ENCODE results near the gene UCKL1. TPM values are rescaled to one million over a fixed set of nuclear protein-coding genes. Genes with fewer than 3 reads are reported as not detected.

UCKL1 gene
- total and polyA plus RNA-seq, 5 experiments from 2014 or later, result 19.8 to 50.9 (median 28.3) TPM

DNA sequence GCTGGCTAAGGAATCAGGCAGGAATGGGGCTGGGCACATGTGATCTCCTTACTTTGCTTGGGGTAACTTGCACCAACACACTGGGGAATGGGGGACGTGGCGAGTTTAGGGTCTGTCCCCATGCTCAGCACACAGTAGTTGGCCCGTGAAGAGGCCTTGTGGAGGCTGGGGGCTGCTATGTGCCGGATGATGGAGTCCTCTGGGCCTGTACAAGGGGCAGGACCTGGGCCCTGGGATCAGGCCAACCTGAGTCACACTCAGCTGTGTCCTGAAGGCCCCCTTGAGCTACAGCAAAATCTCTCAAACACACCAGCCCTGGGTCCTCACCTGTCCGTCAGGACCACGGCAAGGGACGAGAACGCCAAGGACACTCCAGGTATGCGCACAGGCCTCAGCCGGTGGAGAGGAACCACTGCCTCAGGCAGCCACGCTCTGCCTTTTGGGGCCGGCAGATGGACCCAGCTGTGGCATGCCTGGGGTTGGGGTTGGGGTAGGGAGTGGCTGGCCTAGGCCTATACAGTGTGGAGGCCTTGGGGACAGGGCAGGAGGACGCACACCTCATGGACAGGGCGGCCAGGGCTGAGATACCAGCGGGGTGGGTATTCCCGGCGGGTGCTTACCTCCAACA lies 11.1 kb downstream of the UCKL1 start:
- H3K27ac Mint-ChIP-seq, result peak overlapping the region in 6 of 10 donors; percentile 15 to 67 (median 54)
- peaks cover 0 to 14% (median 0%) of the 10 kb centered on the region in 3 donors for H3K36me3 Mint-ChIP-seq
- no peak for ATAC-seq
- peaks cover 32 to 68% (median 50%) of the 10 kb centered on the region in 4 donors for H3K4me1 Mint-ChIP-seq
- DNase-seq, result peak in 1 of 10 donors; percentile 41
- H3K9me3 Mint-ChIP-seq, result peaks cover 0 to 2% (median 0%) of the 10 kb centered on the region in 9 donors
- POLR2A ChIA-PET, result no interaction called here
- H3K27me3 Mint-ChIP-seq, result no peaks in the 10 kb centered on the region
- peak overlapping the region in 2 of 10 donors; percentile 6 to 7 for H3K4me3 Mint-ChIP-seq

DNA sequence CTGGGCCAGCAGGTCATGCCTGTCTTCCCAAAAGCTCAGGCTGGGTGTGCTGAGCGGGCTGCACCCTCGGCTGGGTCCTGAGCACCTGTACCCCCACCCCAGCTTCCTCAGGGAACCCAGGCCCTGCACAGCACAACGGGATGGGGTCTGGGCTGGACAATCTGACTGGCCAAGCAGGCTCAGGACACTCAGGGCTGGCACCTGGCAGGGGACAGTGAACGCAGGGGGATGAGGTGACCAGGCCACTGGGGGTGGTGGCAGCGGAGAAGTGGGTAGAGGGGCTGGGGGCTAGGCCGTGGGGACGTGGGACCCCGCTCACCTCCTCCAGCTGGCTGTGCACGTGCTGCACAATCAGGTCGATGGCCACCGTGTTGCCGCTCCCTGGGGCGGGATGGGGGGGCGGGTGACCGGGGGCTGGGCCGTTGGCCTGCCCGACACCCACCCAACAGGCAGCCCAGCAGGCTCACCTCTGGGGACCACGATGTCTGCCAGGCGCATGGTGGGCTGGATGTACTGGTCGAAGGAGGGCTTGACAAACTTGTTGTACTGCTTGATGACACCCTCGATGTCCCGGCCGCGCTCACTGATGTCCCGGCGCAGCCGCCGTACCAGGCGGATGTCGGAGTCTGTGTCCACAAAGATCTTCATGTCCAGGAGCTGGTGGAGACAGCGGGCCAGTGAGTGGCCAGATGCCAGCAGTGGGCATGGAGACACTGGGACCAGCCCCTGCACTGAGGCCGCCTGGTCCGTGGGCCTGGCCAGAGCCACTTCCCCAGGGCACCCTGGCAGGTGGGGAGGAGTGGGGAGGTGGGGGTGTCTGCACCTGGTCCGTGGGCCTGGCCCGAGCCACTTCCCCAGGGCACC lies 11.9 kb downstream of the UCKL1 start:
- peak in 1 of 10 donors; percentile 60 for DNase-seq
- H3K9me3 Mint-ChIP-seq, result peaks cover 0 to 2% (median 0%) of the 10 kb centered on the region in 9 donors
- no peak for ATAC-seq
- POLR2A ChIA-PET, result interaction anchor here (0.7 kb wide), 1 partner anchor 50 kb away, joined by 3 read pairs; no protein-coding TSS in a partner anchor
- H3K36me3 Mint-ChIP-seq, result peaks cover 0 to 17% (median 0%) of the 10 kb centered on the region in 3 donors
- peak overlapping the region in 1 of 10 donors; percentile 66 for H3K27ac Mint-ChIP-seq
- no peaks in the 10 kb centered on the region for H3K27me3 Mint-ChIP-seq
- peaks cover 27 to 61% (median 45%) of the 10 kb centered on the region in 4 donors for H3K4me1 Mint-ChIP-seq
- H3K4me3 Mint-ChIP-seq, result peak overlapping the region in 1 of 10 donors; percentile 14

DNA sequence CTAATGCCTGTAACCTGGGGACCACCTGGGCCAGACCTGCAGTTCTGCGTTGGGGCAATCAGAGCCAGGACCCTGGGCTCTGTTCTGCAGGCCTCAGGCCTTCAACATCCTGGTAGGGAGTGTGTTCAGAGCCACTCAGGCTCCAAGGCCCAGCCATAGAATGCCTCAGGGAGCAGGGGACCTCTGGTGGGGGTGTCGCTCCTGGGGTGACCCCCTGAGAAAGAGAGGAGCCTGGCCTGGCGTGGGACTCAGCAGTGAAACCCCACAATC lies 12.5 kb downstream of the UCKL1 start:
- H3K9me3 Mint-ChIP-seq, result peaks cover 0 to 2% (median 0%) of the 10 kb centered on the region in 9 donors
- H3K4me3 Mint-ChIP-seq, result no peak overlapping the region
- H3K36me3 Mint-ChIP-seq, result peaks cover 0 to 17% (median 0%) of the 10 kb centered on the region in 3 donors
- H3K4me1 Mint-ChIP-seq, result peaks cover 22 to 56% (median 40%) of the 10 kb centered on the region in 4 donors
- DNase-seq, result peak in 1 of 10 donors; percentile 45
- POLR2A ChIA-PET, result interaction anchor here (0.7 to 1.4 kb wide), 3 partner anchors 37 to 50 kb away, joined by 3 to 5 read pairs (median 3); partner anchors contain the start of gene PRPF6
- no peak overlapping the region for H3K27ac Mint-ChIP-seq
- no peaks in the 10 kb centered on the region for H3K27me3 Mint-ChIP-seq
- no peak for ATAC-seq

DNA sequence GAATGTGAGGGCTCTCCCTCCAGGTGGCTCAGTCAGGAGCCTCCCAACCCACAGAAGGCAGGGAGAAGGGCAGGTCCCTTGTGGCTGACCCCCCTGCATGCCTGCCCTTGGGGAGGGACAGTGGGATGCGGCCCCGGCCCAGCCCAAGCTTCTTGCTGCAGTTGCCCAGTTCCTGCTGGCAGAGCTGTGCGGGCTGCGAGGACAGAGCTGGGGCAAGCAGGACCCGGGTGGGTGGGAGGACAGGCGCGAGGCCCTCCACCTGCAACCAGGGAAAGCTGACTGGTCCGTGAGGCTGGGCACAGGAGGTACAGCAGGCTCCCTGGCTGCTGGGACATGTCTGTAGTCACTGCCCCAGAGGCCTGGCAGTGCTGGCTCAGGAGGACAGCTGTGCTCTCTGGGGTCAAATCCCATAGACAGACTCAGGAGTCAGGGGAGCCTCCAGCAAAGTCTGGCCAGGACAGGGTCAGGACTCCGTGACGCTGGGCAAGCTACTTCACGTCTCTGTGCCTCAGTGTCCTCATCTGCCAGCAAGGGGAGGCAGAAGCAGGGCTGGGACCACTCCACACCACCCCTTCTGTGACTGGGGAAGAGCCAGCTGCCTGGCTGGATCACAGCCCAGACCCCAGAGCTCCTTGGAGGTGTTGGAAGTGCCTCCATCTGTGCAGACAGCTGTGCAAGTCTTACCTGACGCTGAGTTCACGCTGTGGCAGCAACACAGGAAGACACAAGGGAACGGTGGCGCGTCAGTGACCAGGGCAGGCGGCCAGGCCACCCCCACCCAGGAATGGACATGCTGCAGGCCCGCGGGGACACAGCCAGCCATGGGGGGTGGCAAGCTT lies 13.0 kb downstream of the UCKL1 start:
- POLR2A ChIA-PET, result interaction anchor here (0.5 to 2.2 kb wide), 7 partner anchors 8 to 215 kb away, joined by 3 to 7 read pairs (median 3); partner anchors contain the start of genes PRPF6 and UCKL1
- no peaks in the 10 kb centered on the region for H3K27me3 Mint-ChIP-seq
- H3K4me1 Mint-ChIP-seq, result peaks cover 18 to 50% (median 34%) of the 10 kb centered on the region in 4 donors
- peak overlapping the region in 5 of 10 donors; percentile 20 to 72 (median 53) for H3K27ac Mint-ChIP-seq
- DNase-seq (peak in 1 of 10 donors; percentile 61), ATAC-seq (no peak)
- peaks cover 0 to 17% (median 0%) of the 10 kb centered on the region in 3 donors for H3K36me3 Mint-ChIP-seq
- H3K4me3 Mint-ChIP-seq, result no peak overlapping the region
- H3K9me3 Mint-ChIP-seq, result peaks cover 0 to 2% (median 0%) of the 10 kb centered on the region in 9 donors

DNA sequence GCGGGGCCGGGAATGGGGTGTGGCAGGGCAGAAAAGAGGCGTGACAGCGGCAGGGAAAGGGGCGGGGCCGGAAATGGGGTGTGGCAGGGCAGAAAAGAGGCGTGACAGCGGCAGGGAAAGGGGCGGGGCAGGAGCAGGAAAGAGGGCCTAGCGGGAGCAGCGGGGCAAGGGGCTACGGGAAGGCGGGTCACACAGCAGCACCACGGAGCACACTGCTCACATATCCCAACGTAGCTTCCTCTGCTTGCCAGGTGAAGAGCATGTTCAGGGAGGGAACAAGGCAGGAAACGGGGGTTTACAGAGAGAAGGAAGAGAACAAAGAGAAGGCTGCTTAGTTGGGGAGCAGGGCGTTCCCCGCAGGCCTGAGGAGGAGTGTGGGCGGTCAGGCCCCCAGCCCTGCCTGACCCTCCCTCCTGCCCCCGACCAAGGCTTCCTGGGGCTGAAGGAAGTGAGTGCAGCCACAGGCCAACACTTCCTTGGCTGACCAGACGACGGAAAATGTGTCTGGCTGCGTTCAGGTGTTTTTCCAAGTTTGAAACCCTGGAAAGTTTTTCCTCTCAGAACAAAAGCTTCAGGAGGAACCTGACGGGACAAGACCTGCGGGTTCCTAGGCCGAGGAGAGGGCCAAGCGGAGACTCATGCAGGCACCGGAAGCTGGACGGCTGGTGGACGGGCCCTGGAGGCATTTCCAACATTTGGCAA lies 13.8 kb downstream of the UCKL1 start:
- Mint-ChIP-seq H3K36me3 (peaks cover 0 to 20% (median 0%) of the 10 kb centered on the region in 3 donors), H3K27ac (peak overlapping the region in 6 of 10 donors; percentile 53 to 89 (median 83)), H3K4me1 (peaks cover 12 to 42% (median 26%) of the 10 kb centered on the region in 4 donors), H3K9me3 (peaks cover 0 to 2% (median 0%) of the 10 kb centered on the region in 9 donors), H3K27me3 (no peaks in the 10 kb centered on the region), H3K4me3 (peak overlapping the region in 6 of 10 donors; percentile 41 to 82 (median 53))
- peak in 4 of 10 donors; percentile 18 to 63 (median 33) for DNase-seq
- no peak for ATAC-seq
- POLR2A ChIA-PET, result interaction anchor here (0.5 to 2.2 kb wide), 7 partner anchors 9 to 215 kb away, joined by 3 to 7 read pairs (median 3); partner anchors contain the start of genes PRPF6 and UCKL1

DNA sequence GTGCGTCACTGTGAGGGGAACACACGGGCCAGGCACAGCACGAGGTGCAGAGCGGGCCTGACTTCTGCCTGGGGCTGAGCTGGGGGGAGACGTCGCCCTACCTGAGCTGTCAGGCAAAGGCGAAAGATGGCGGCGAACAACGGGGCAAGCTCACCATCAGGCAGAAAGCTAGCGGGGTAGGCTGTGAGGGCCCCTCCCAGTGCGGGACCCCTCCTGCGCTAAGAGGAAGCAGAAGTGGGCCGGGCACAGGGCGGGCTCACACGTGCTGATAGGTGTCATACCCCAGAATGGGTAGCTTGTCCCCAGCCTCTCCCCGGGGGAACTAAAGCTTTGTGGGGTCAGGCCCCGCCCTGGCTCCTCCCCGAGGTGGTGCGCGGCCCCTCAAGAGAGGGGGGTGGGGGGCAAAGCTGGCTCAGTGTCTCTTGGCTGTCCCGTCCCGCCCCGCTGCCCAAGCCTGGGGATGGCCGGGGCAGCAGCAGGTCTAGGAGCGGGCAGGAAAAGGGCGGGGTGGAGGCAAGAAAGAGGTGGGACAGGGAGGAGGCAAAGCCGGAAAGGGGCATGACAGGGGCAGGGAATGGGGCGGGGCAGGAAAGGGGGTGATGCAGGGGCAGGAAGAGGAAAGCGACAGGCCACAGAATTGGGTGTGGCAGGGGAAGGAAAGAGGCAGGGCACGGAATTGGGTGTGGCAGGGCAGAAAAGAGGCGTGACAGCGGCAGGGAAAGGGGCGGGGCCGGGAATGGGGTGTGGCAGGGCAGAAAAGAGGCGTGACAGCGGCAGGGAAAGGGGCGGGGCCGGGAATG lies 14.7 kb downstream of the UCKL1 start:
- Mint-ChIP-seq H3K27me3 (no peaks in the 10 kb centered on the region), H3K4me1 (peaks cover 9 to 36% (median 19%) of the 10 kb centered on the region in 4 donors), H3K27ac (peak overlapping the region in 9 of 10 donors; percentile 37 to 92 (median 85)), H3K36me3 (peaks cover 0 to 24% (median 0%) of the 10 kb centered on the region in 3 donors), H3K4me3 (peak overlapping the region in 8 of 10 donors; percentile 28 to 77 (median 51)), H3K9me3 (peaks cover 0 to 2% (median 0%) of the 10 kb centered on the region in 9 donors)
- ATAC-seq (peak; percentile 69 to 85), DNase-seq (peak; percentile 43 to 92 (median 72))
- POLR2A ChIA-PET, result interaction anchor here (1.0 to 2.2 kb wide), 2 partner anchors 10 to 17 kb away, joined by 3 to 7 read pairs; no protein-coding TSS in a partner anchor

DNA sequence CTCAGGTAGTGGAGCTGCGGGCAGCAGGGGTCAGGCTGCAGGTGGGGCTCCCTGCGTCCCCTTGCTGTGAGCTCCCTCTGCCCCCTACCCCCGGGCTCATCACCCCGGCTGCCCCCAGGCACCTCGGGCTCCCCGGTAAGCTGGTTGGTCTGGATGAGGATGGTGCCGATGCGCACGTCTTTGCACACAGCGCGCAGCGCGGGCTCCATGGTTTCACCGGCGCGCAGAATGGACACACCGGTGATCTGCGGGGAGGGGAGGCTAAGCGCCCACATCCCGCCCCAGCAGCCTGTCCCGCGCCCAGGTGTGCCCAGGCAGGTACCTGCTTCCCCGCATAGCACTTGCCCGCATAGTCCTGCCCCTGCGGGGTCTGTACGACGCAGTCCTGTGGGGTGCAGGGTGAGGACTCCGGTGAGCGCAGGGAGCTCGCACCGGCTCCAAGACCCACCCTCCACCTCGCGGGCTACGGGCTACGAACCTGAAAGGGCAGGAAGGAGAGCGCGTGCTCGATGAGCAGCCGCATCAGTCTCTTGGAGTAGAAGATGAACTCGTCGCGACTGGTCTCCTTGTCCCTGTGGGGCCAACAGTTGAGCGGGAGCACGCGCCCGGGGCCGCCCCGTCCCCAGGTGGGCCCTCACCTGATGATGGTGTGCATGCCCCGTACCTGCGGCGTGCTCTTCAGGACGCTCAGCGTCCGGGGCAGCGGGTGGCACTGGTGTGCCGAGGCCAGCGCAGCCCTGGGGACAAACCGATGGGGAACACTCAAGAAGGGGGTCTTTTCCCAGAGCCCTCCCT lies 15.5 kb downstream of the UCKL1 start:
- DNase-seq (peak in 1 of 10 donors; percentile 59), ATAC-seq (peak in 1 of 2 donors; percentile 4)
- POLR2A ChIA-PET, result interaction anchor here (0.6 to 2.2 kb wide), 3 partner anchors 11 to 301 kb away, joined by 3 to 7 read pairs (median 3); partner anchors contain the start of gene UCKL1
- H3K27me3 Mint-ChIP-seq, result no peaks in the 10 kb centered on the region
- H3K4me3 Mint-ChIP-seq, result peak overlapping the region in 5 of 10 donors; percentile 15 to 77 (median 54)
- H3K36me3 Mint-ChIP-seq, result peaks cover 0 to 29% (median 0%) of the 10 kb centered on the region in 3 donors
- peaks cover 0 to 2% (median 0%) of the 10 kb centered on the region in 9 donors for H3K9me3 Mint-ChIP-seq
- H3K27ac Mint-ChIP-seq, result peak overlapping the region in 5 of 10 donors; percentile 15 to 92 (median 72)
- H3K4me1 Mint-ChIP-seq, result peaks cover 9 to 36% (median 18%) of the 10 kb centered on the region in 4 donors

DNA sequence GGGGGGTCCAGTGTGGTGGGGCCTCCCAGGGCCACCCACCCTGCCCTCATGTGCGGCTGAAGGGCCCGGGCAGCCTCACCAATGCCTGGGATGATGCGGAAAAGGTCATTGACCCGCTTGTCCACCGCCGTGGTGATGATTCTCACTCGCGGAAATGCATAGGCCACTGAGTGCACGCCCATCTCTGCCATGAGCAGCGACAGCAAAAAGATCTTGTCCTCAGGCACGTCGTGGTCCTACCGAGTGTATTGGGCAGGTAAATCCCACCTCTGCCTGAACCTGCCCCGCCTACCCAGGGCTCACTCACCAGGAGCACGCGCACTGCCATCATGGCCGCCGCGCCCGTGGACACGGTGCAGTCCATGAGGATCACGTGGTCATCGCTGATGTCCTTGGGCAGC lies 16.1 kb downstream of the UCKL1 start:
- Mint-ChIP-seq H3K9me3 (peaks cover 0 to 2% (median 0%) of the 10 kb centered on the region in 9 donors), H3K4me3 (no peak overlapping the region), H3K4me1 (peaks cover 9 to 30% (median 17%) of the 10 kb centered on the region in 4 donors), H3K36me3 (peaks cover 0 to 28% (median 0%) of the 10 kb centered on the region in 3 donors), H3K27me3 (no peaks in the 10 kb centered on the region), H3K27ac (peak overlapping the region in 1 of 10 donors; percentile 40)
- ATAC-seq (no peak), DNase-seq (peak in 1 of 10 donors; percentile 60)
- POLR2A ChIA-PET, result interaction anchor here (0.6 to 1.6 kb wide), 4 partner anchors 12 to 301 kb away, joined by 3 to 4 read pairs (median 3); partner anchors contain the start of genes PRPF6 and UCKL1

DNA sequence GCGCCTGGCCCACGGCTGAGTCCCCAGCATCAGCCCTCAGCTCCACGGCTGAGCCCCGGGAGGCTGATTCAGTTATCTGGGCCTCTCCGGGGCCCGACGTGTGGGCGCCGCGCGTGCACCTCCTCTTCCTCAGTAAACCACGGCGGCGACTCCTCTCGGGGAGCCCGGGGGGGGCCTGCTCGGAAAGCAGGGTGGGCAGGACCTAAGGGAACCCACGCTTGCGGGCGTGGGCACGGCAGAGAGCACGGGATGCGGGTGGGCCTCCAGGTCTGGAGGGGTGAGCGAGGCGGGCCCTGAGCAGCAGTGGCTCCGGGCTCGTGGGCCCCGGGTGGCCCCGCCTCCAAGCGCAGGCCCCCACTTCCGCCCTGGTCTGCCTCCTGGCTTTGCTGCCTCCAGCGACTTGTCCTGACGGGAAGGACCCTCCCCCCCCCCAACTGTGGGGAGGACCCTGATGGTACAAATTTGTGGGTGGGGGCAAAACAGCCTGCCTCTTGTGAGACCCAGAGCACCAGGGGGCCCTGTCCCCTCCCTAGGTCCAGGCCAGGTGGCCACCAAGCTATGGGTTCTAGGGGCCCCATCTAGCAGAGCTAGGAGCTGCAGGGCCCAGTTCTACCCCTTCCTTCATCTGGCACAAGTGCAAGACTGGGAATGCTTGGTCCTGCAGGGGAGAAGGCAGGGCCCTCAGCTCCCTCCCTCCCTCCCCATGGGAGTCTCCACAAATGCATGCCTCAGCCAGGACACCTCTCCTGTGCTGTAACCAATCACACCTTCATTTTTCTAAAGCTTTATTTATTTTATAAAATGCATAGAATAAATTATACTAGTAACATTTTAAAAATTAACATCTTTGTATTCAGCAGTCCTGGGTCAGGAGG lies 16.9 kb downstream of the UCKL1 start:
- Mint-ChIP-seq H3K36me3 (peaks cover 0 to 33% (median 0%) of the 10 kb centered on the region in 3 donors), H3K27me3 (no peaks in the 10 kb centered on the region), H3K4me3 (no peak overlapping the region), H3K4me1 (peaks cover 9 to 31% (median 21%) of the 10 kb centered on the region in 4 donors), H3K9me3 (peaks cover 0 to 2% (median 0%) of the 10 kb centered on the region in 9 donors), H3K27ac (peak overlapping the region in 1 of 10 donors; percentile 27)
- DNase-seq (no peak), ATAC-seq (peak in 1 of 2 donors; percentile 14)
- POLR2A ChIA-PET, result interaction anchor here (0.7 to 1.6 kb wide), 4 partner anchors 13 to 41 kb away, joined by 3 to 4 read pairs (median 3); partner anchors contain the start of genes PRPF6 and UCKL1
